Measurements from ENCODE around the gene LARGE1. TPM values are rescaled to one million over a fixed set of nuclear protein-coding genes. Genes with fewer than 3 reads are reported as not detected.

The LARGE1 gene
- total RNA-seq, 1 experiment from 2014 or later = 24.8 TPM

- DNase-seq (ENCODE audit: low read depth in 1 of 2, low spot score in 2 of 2) = no peak
- Histone ChIP-seq H3K9me3 (replicated peaks) (no peaks in the 10 kb centered on the region), H3K27ac (no peak overlapping the region), H3K4me3 (no peak overlapping the region), H3K27me3 (replicated peaks) (no peaks in the 10 kb centered on the region), H3K36me3 (no peaks in the 10 kb centered on the region), H3K4me1 (replicated peaks) (no peaks in the 10 kb centered on the region)
These were observed 428.0 kb downstream of the LARGE1 start for GRCh38 chr22:33492210-33492651.

- Histone ChIP-seq H3K4me3 (no peak overlapping the region), H3K36me3 (no peaks in the 10 kb centered on the region), H3K27me3 (replicated peaks) (no peaks in the 10 kb centered on the region), H3K4me1 (replicated peaks) (no peaks in the 10 kb centered on the region), H3K9me3 (replicated peaks) (no peaks in the 10 kb centered on the region), H3K27ac (no peak overlapping the region)
- no peak for DNase-seq (ENCODE audit: low read depth in 1 of 2, low spot score in 2 of 2)
These were observed 433.1 kb downstream of the LARGE1 start for GRCh38 chr22:33487041-33487716.

GRCh38 chr22:33481550-33481949 is 438.7 kb downstream of the LARGE1 start:
- no peak for DNase-seq (ENCODE audit: low read depth in 1 of 2, low spot score in 2 of 2)
- no peaks in the 10 kb centered on the region for H3K36me3 ChIP-seq
- H3K27me3 ChIP-seq (replicated peaks) = no peaks in the 10 kb centered on the region
- H3K4me3 ChIP-seq = no peak overlapping the region
- no peaks in the 10 kb centered on the region for H3K9me3 ChIP-seq (replicated peaks)
- peaks cover 16% of the 10 kb centered on the region for H3K4me1 ChIP-seq (replicated peaks)
- no peak overlapping the region for H3K27ac ChIP-seq

- Histone ChIP-seq H3K27ac (peak overlapping the region; percentile 78), H3K9me3 (replicated peaks) (no peaks in the 10 kb centered on the region), H3K4me1 (replicated peaks) (peaks cover 29% of the 10 kb centered on the region), H3K27me3 (replicated peaks) (no peaks in the 10 kb centered on the region), H3K4me3 (no peak overlapping the region), H3K36me3 (no peaks in the 10 kb centered on the region)
- no peak for DNase-seq (ENCODE audit: low read depth in 1 of 2, low spot score in 2 of 2)
These were observed 442.9 kb downstream of the LARGE1 start for GRCh38 chr22:33477120-33478111.

GRCh38 chr22:33476716-33477115 is 443.6 kb downstream of the LARGE1 start:
- no peak overlapping the region for H3K4me3 ChIP-seq
- H3K36me3 ChIP-seq = no peaks in the 10 kb centered on the region
- H3K27ac ChIP-seq = peak overlapping the region; percentile 78
- peak; percentile 79 to 80 for DNase-seq (ENCODE audit: low read depth in 1 of 2, low spot score in 2 of 2)
- no peaks in the 10 kb centered on the region for H3K27me3 ChIP-seq (replicated peaks)
- H3K4me1 ChIP-seq (replicated peaks) = peaks cover 34% of the 10 kb centered on the region
- no peaks in the 10 kb centered on the region for H3K9me3 ChIP-seq (replicated peaks)

GRCh38 chr22:33476206-33476605 is 444.1 kb downstream of the LARGE1 start:
- Histone ChIP-seq H3K27ac (peak overlapping the region; percentile 78), H3K4me1 (replicated peaks) (peaks cover 34% of the 10 kb centered on the region), H3K9me3 (replicated peaks) (no peaks in the 10 kb centered on the region), H3K36me3 (no peaks in the 10 kb centered on the region), H3K4me3 (no peak overlapping the region), H3K27me3 (replicated peaks) (no peaks in the 10 kb centered on the region)
- DNase-seq (ENCODE audit: low read depth in 1 of 2, low spot score in 2 of 2) = peak in 1 of 2 experiments; percentile 70

GRCh38 chr22:33474587-33474986 is 445.7 kb downstream of the LARGE1 start:
- no peaks in the 10 kb centered on the region for H3K27me3 ChIP-seq (replicated peaks)
- H3K9me3 ChIP-seq (replicated peaks) = no peaks in the 10 kb centered on the region
- H3K4me1 ChIP-seq (replicated peaks) = peaks cover 34% of the 10 kb centered on the region
- H3K4me3 ChIP-seq = no peak overlapping the region
- no peak for DNase-seq (ENCODE audit: low read depth in 1 of 2, low spot score in 2 of 2)
- no peak overlapping the region for H3K27ac ChIP-seq
- H3K36me3 ChIP-seq = no peaks in the 10 kb centered on the region

- no peaks in the 10 kb centered on the region for H3K36me3 ChIP-seq
- H3K27me3 ChIP-seq (replicated peaks) = no peaks in the 10 kb centered on the region
- peaks cover 30% of the 10 kb centered on the region for H3K4me1 ChIP-seq (replicated peaks)
- H3K27ac ChIP-seq = no peak overlapping the region
- H3K9me3 ChIP-seq (replicated peaks) = no peaks in the 10 kb centered on the region
- no peak overlapping the region for H3K4me3 ChIP-seq
- peak in 1 of 2 experiments; percentile 9 for DNase-seq (ENCODE audit: low read depth in 1 of 2, low spot score in 2 of 2)
These were observed 447.6 kb downstream of the LARGE1 start for GRCh38 chr22:33472462-33473344.

GRCh38 chr22:33470456-33470855 is 449.8 kb downstream of the LARGE1 start:
- DNase-seq (ENCODE audit: low read depth in 1 of 2, low spot score in 2 of 2) = no peak
- H3K4me3 ChIP-seq = no peak overlapping the region
- no peaks in the 10 kb centered on the region for H3K36me3 ChIP-seq
- no peaks in the 10 kb centered on the region for H3K9me3 ChIP-seq (replicated peaks)
- no peak overlapping the region for H3K27ac ChIP-seq
- H3K27me3 ChIP-seq (replicated peaks) = no peaks in the 10 kb centered on the region
- H3K4me1 ChIP-seq (replicated peaks) = 0 out of 2 replicates have a peak, but pooled peaks cover 8% of the 10 kb centered on the region

GRCh38 chr22:33467620-33468095 is 452.6 kb downstream of the LARGE1 start:
- DNase-seq (ENCODE audit: low read depth in 1 of 2, low spot score in 2 of 2) = no peak
- Histone ChIP-seq H3K4me1 (replicated peaks) (0 out of 2 replicates have a peak, but pooled peaks cover 6% of the 10 kb centered on the region), H3K36me3 (no peaks in the 10 kb centered on the region), H3K9me3 (replicated peaks) (no peaks in the 10 kb centered on the region), H3K27me3 (replicated peaks) (no peaks in the 10 kb centered on the region), H3K27ac (no peak overlapping the region), H3K4me3 (no peak overlapping the region)

- Histone ChIP-seq H3K4me1 (replicated peaks) (0 out of 2 replicates have a peak, but pooled peaks cover 2% of the 10 kb centered on the region), H3K27ac (no peak overlapping the region), H3K4me3 (no peak overlapping the region), H3K9me3 (replicated peaks) (no peaks in the 10 kb centered on the region), H3K27me3 (replicated peaks) (no peaks in the 10 kb centered on the region), H3K36me3 (no peaks in the 10 kb centered on the region)
- DNase-seq (ENCODE audit: low read depth in 1 of 2, low spot score in 2 of 2) = no peak
These were observed 453.2 kb downstream of the LARGE1 start for GRCh38 chr22:33467080-33467479.

GRCh38 chr22:33465554-33465953 is 454.7 kb downstream of the LARGE1 start:
- Histone ChIP-seq H3K4me3 (no peak overlapping the region), H3K27ac (no peak overlapping the region), H3K4me1 (replicated peaks) (no peaks in the 10 kb centered on the region), H3K27me3 (replicated peaks) (no peaks in the 10 kb centered on the region), H3K9me3 (replicated peaks) (no peaks in the 10 kb centered on the region), H3K36me3 (no peaks in the 10 kb centered on the region)
- no peak for DNase-seq (ENCODE audit: low read depth in 1 of 2, low spot score in 2 of 2)

- DNase-seq (ENCODE audit: low read depth in 1 of 2, low spot score in 2 of 2) = no peak
- no peaks in the 10 kb centered on the region for H3K36me3 ChIP-seq
- no peak overlapping the region for H3K27ac ChIP-seq
- no peak overlapping the region for H3K4me3 ChIP-seq
- H3K9me3 ChIP-seq (replicated peaks) = no peaks in the 10 kb centered on the region
- H3K4me1 ChIP-seq (replicated peaks) = no peaks in the 10 kb centered on the region
- no peaks in the 10 kb centered on the region for H3K27me3 ChIP-seq (replicated peaks)
These were observed 455.6 kb downstream of the LARGE1 start for GRCh38 chr22:33464698-33465097.

Measured in SJSA1 (cell line).